Stimulated activated CD8-positive, alpha-beta memory T cell treated with anti-CD3 and anti-CD28 coated beads, Interleukin-2, amount 100 ng/mL, for 48 hours (primary cell): ENCODE results near the gene BRMS1L.
"Not testable (repeated sequence)": the region's sequence is repeated elsewhere in the genome, so short reads cannot be mapped to it uniquely, and the experiment has no call there.

Experiments
- DNase-seq, 2 donors: peaks; one replicate each; pipeline ENCODE4 v3.0.0-alpha.2; 2020; ENCODE audit warnings: low read depth in 2 of 2

BRMS1L gene

GRCh38 chr14:35821564-35822411 is 4.3 kb upstream of the BRMS1L start:
- DNase-seq, result no peak

GRCh38 chr14:35822501-35822900 is 3.6 kb upstream of the BRMS1L start:
- no peak for DNase-seq

- DNase-seq, result not testable (repeated sequence)
Measured at GRCh38 chr14:35824446-35825165, 1.5 kb upstream of the BRMS1L start.

- no peak for DNase-seq
Measured at GRCh38 chr14:35825968-35826217, 245 bp upstream of the BRMS1L start.

GRCh38 chr14:35826952-35827416 is 846 bp downstream of the BRMS1L start:
- no peak for DNase-seq

GRCh38 chr14:35827678-35828472 is 1.7 kb downstream of the BRMS1L start:
- DNase-seq, result no peak

GRCh38 chr14:35829449-35829848 is 3.3 kb downstream of the BRMS1L start:
- DNase-seq, result no peak

- no peak for DNase-seq
Measured at GRCh38 chr14:35835208-35835982, 9.3 kb downstream of the BRMS1L start.

GRCh38 chr14:35841704-35842103 is 15.6 kb downstream of the BRMS1L start:
- DNase-seq, result not testable (repeated sequence)

- not testable (repeated sequence) for DNase-seq
Measured at GRCh38 chr14:35842245-35842644, 16.1 kb downstream of the BRMS1L start.

- no peak for DNase-seq
Measured at GRCh38 chr14:35844494-35844893, 18.4 kb downstream of the BRMS1L start.

GRCh38 chr14:35847636-35848035 is 21.5 kb downstream of the BRMS1L start:
- DNase-seq, result no peak

- no peak for DNase-seq
Measured at GRCh38 chr14:35849122-35849521, 23.0 kb downstream of the BRMS1L start.

GRCh38 chr14:35851823-35852222 is 25.7 kb downstream of the BRMS1L start:
- DNase-seq, result no peak

- no peak for DNase-seq
Measured at GRCh38 chr14:35853225-35853624, 27.1 kb downstream of the BRMS1L start.

GRCh38 chr14:35854696-35855270 is 28.6 kb downstream of the BRMS1L start:
- DNase-seq, result no peak

GRCh38 chr14:35855876-35856481 is 29.8 kb downstream of the BRMS1L start:
- no peak for DNase-seq

GRCh38 chr14:35858521-35859209 is 32.5 kb downstream of the BRMS1L start:
- no peak for DNase-seq

- DNase-seq, result no peak
Measured at GRCh38 chr14:35861204-35861868, 35.2 kb downstream of the BRMS1L start.
